H1 (cell line): ENCODE measurements around the gene BSN. TPM values are rescaled to one million over a fixed set of nuclear protein-coding genes. Genes with fewer than 3 reads are reported as not detected.
A peak's percentile ranks its signal among the peaks of the same experiment; 100 is the strongest.

ENCODE experiments used
- ASH2L ChIP-seq: fragments of 200-600, 300-600 bp; sonication (generic); IDR thresholded peaks from one replicate; pipeline ENCODE4 v1.7.1; 2017; ENCODE audit warnings: low read length
- BACH1 ChIP-seq: IDR thresholded peaks from 2 replicates; pipeline ENCODE4 v1.6.1; 2012; ENCODE audit warnings: low read length, improper control_type of control experiment
- CHD1 ChIP-seq: IDR thresholded peaks from 2 replicates; pipeline ENCODE4 v1.6.1; 2012; ENCODE audit warnings: low read depth, low read length, improper control_type of control experiment
- CREB1 ChIP-seq: IDR thresholded peaks from 2 replicates; pipeline ENCODE4 v1.6.1; 2012; ENCODE audit warnings: inconsistent platforms
- CTCF ChIP-seq, 3 experiments: IDR thresholded peaks; 1 replicate in 2 of 3; 2 replicates in 1 of 3; pipeline versions ENCODE4 v1.5.1 to v1.6.1; 2011; ENCODE audit warnings: low read length in 3 of 3, mild to moderate bottlenecking in 3 of 3, inconsistent platforms in 2 of 3, low read depth in 1 of 3, moderate library complexity in 1 of 3; ENCODE audit not compliant: insufficient read depth in 1 of 3; ENCODE audit errors: control extremely low read depth in 1 of 3
- E2F6 ChIP-seq: IDR thresholded peaks from 2 replicates; pipeline ENCODE4 v1.6.1; 2012; ENCODE audit warnings: inconsistent platforms
- KDM1A ChIP-seq: fragments of 200-600, 300-600 bp; sonication (generic); IDR thresholded peaks from 2 replicates; pipeline ENCODE4 v1.7.1; 2016; ENCODE audit warnings: mild to moderate bottlenecking, low read length, borderline replicate concordance
- NRF1 ChIP-seq: IDR thresholded peaks from 2 replicates; pipeline ENCODE4 v1.6.1; 2011; ENCODE audit warnings: mild to moderate bottlenecking, low read depth, low read length, improper control_type of control experiment
- PHF8 ChIP-seq: fragments of 200-600 bp; sonication (generic); conservative IDR thresholded peaks from 2 replicates; pipeline ENCODE4 v1.7.1; 2012; ENCODE audit warnings: low read depth, mild to moderate bottlenecking, inconsistent platforms, low read length, moderate library complexity
- RAD21 ChIP-seq, 2 experiments: IDR thresholded peaks in 1 of 2; conservative IDR thresholded peaks in 1 of 2; 2 replicates each; pipeline ENCODE4 v1.6.1; 2011; ENCODE audit warnings: low read depth in 2 of 2, low read length in 2 of 2, improper control_type of control experiment in 1 of 2, inconsistent platforms in 1 of 2, mild to moderate bottlenecking in 1 of 2, moderate library complexity in 1 of 2
- SAP30 ChIP-seq: fragments of 300-600 bp; sonication (generic); IDR thresholded peaks from 2 replicates; pipeline ENCODE4 v1.7.1; 2012; ENCODE audit warnings: low read length, moderate library complexity, mild to moderate bottlenecking, inconsistent platforms; ENCODE audit not compliant: insufficient read depth, insufficient replicate concordance
- SIX5 ChIP-seq: IDR thresholded peaks from 2 replicates; pipeline ENCODE4 v1.6.1; 2011; ENCODE audit warnings: mild to moderate bottlenecking, low read depth, low read length
- SP1 ChIP-seq: IDR thresholded peaks from 2 replicates; pipeline ENCODE4 v1.6.1; 2011; ENCODE audit warnings: low read depth, low read length
- SP2 ChIP-seq: IDR thresholded peaks from 2 replicates; pipeline ENCODE4 v1.6.1; 2012; ENCODE audit warnings: mild to moderate bottlenecking, low read length, inconsistent platforms
- USF2 ChIP-seq: IDR thresholded peaks from 2 replicates; pipeline ENCODE4 v1.6.1; 2011; ENCODE audit warnings: low read length, improper control_type of control experiment
- YY1 ChIP-seq: IDR thresholded peaks from 2 replicates; pipeline ENCODE4 v1.6.1; 2011; ENCODE audit warnings: low read depth, mild to moderate bottlenecking, low read length
- polyA plus RNA-seq, 7 experiments: library from polyadenylated mRNA; depleted of rRNA in 3 of 7; stranded (reverse) in 5 of 7; unstranded in 2 of 7; fragments of >200 nt in 5 of 7; fragments of 200-250 nt in 2 of 7; gene quantifications; 1 replicate in 5 of 7; 2 replicates in 1 of 7; 4 replicates in 1 of 7; pipeline versions ENCODE4 v1.2.1 to v1.2.3, GENCODE V29; 2011 to 2013; ENCODE audit warnings: missing spikeins in 2 of 7, mixed read lengths in 2 of 7
- total RNA-seq: library from RNA; stranded (reverse); fragmentation: NEBNext Ultra II Directional; extraction: Animal tissue kit (Norgen Biotek cat#: 25700); gene quantifications from 2 replicates; pipeline ENCODE4 v1.2.1, GENCODE V29; 2021

The BSN gene
- total and polyA plus RNA-seq, 2 of the 8 experiments (the other 6 are each of a cell fraction or from before 2014, with no cell fraction given), result 0.60 to 3.0 TPM

- TF ChIP-seq CTCF (IDR thresholded peaks at IDR 0.05; ENCODE audit: control extremely low read depth in 1 of 3, insufficient read depth in 1 of 3, low read depth in 1 of 3, low read length in 3 of 3) (peak in 2 of 3 experiments; percentile 88 to 96; a peak in 3 of 4 replicates), CREB1 (peak; percentile 12; the same call in 1 of the 2 replicates), YY1 (no peak), E2F6 (peak; percentile 55), SIX5 (no peak), PHF8 (peak; percentile 61), NRF1 (no peak), RAD21 (IDR thresholded peaks at IDR 0.05 in 1 of 2, conservative IDR thresholded peaks at IDR 0.05 in 1 of 2; ENCODE audit: low read depth in 2 of 2, low read length in 2 of 2) (peak; percentile 96), SP1 (peak; percentile 66; the same call in 1 of the 2 replicates), KDM1A (no peak), SP2 (no peak), SAP30 (no peak), ASH2L (no peak), USF2 (no peak), CHD1 (no peak), BACH1 (peak; percentile 22; the same call in 1 of the 2 replicates)
Observed at GRCh38 chr3:49539659-49540560, 14.4 kb upstream of the BSN start (continued).
